Ishikawa (cell line): Measurements from ENCODE around the gene STAT1.
A peak's percentile ranks its signal among the peaks of the same experiment; 100 is the strongest.

Experiments
- CEBPB ChIP-seq: IDR thresholded peaks from 2 replicates; pipeline ENCODE4 v1.6.1; 2012
- CREB1 ChIP-seq: IDR thresholded peaks from 2 replicates; pipeline ENCODE4 v1.6.1; 2012; ENCODE audit warnings: low read depth
- EGR1 ChIP-seq: IDR thresholded peaks from 2 replicates; pipeline ENCODE4 v1.6.1; 2012
- EP300 ChIP-seq: IDR thresholded peaks from 2 replicates; pipeline ENCODE4 v1.6.1; 2012; ENCODE audit warnings: borderline replicate concordance
- FOXM1 ChIP-seq: IDR thresholded peaks from 2 replicates; pipeline ENCODE4 v1.6.1; 2012; ENCODE audit warnings: low read depth, borderline replicate concordance
- MAX ChIP-seq: IDR thresholded peaks from 2 replicates; pipeline ENCODE4 v1.6.1; 2012
- NFIC ChIP-seq: IDR thresholded peaks from 2 replicates; pipeline ENCODE4 v1.6.1; 2012
- RAD21 ChIP-seq: IDR thresholded peaks from 2 replicates; pipeline ENCODE4 v1.6.1; 2012; ENCODE audit warnings: low read depth
- REST ChIP-seq: IDR thresholded peaks from 2 replicates; pipeline ENCODE4 v1.6.1; 2012; ENCODE audit warnings: low read depth, mild to moderate bottlenecking
- TAF1 ChIP-seq: IDR thresholded peaks from 2 replicates; pipeline ENCODE4 v1.6.1; 2012; ENCODE audit warnings: low read depth, mild to moderate bottlenecking
- TCF12 ChIP-seq: IDR thresholded peaks from 2 replicates; pipeline ENCODE4 v1.6.1; 2012; ENCODE audit warnings: low read depth
- TEAD4 ChIP-seq: IDR thresholded peaks from 2 replicates; pipeline ENCODE4 v1.6.1; 2012
- USF1 ChIP-seq: IDR thresholded peaks from 2 replicates; pipeline ENCODE4 v1.6.1; 2012
- YY1 ChIP-seq: IDR thresholded peaks from 2 replicates; pipeline ENCODE4 v1.6.1; 2012; ENCODE audit warnings: low read depth
- ZBTB7A ChIP-seq: IDR thresholded peaks from 2 replicates; pipeline ENCODE4 v1.6.1; 2012; ENCODE audit warnings: low read depth

Gene STAT1

GRCh38 chr2:191001032-191001431 lies 12.9 kb downstream of the STAT1 start:
- TF ChIP-seq FOXM1 = no peak
- no peak for TF ChIP-seq EP300
- TF ChIP-seq USF1 = no peak

GRCh38 chr2:190999949-191000665 lies 13.9 kb downstream of the STAT1 start:
- TF ChIP-seq YY1 (no peak), MAX (no peak), EP300 (no peak), RAD21 (no peak), FOXM1 (no peak), NFIC (no peak), CEBPB (no peak), ZBTB7A (no peak), EGR1 (no peak), REST (no peak), TEAD4 (no peak), USF1 (no peak), CREB1 (no peak), TAF1 (no peak), TCF12 (no peak)

- TF ChIP-seq TCF12 (no peak), RAD21 (no peak), EP300 (no peak), MAX (no peak), ZBTB7A (no peak), YY1 (no peak), TEAD4 (no peak), CEBPB (no peak)
Observed at GRCh38 chr2:190999058-190999457, 14.9 kb downstream of the STAT1 start.

- no peak for TF ChIP-seq YY1
- no peak for TF ChIP-seq NFIC
Observed at GRCh38 chr2:190997526-190998113, 16.4 kb downstream of the STAT1 start.

GRCh38 chr2:190996947-190997346 lies 17.0 kb downstream of the STAT1 start:
- TF ChIP-seq EGR1 (no peak), ZBTB7A (no peak), NFIC (no peak), CEBPB (no peak), RAD21 (no peak), CREB1 (no peak), USF1 (no peak), TEAD4 (no peak), REST (no peak), MAX (no peak)

GRCh38 chr2:190996338-190996946 lies 17.5 kb downstream of the STAT1 start:
- TF ChIP-seq RAD21 (peak; percentile 29; the same call in 1 of the 2 replicates), TAF1 (no peak), ZBTB7A (no peak), YY1 (no peak)
